Skeletal muscle satellite cell (primary cell): ENCODE results near the gene RAB11FIP4.

Source experiments
- H3K27me3 ChIP-seq: 2 replicates; pipeline ENCODE4 v1.7.0; 2013; ENCODE audit warnings: low read length; ENCODE audit not compliant: control insufficient read depth, insufficient read depth
- H3K36me3 ChIP-seq: 2 replicates; pipeline ENCODE4 v1.7.0; 2013; ENCODE audit warnings: mild to moderate bottlenecking, control low read depth, low read length; ENCODE audit not compliant: insufficient read depth
- H3K4me1 ChIP-seq: 2 replicates; pipeline ENCODE4 v1.7.0; 2013; ENCODE audit warnings: low read length; ENCODE audit not compliant: control insufficient read depth, insufficient read depth
- H3K4me2 ChIP-seq: 2 replicates; pipeline ENCODE4 v1.7.0; 2013; ENCODE audit warnings: mild to moderate bottlenecking, low read length
- H3K4me3 ChIP-seq: 2 replicates; pipeline ENCODE4 v1.7.0; 2013; ENCODE audit warnings: low read length
- H3K9ac ChIP-seq: 2 replicates; pipeline ENCODE4 v1.7.0; 2013; ENCODE audit warnings: mild to moderate bottlenecking, low read depth, low read length, moderate library complexity
- H3K9me3 ChIP-seq: replicated peaks from 2 replicates; pipeline ENCODE4 v1.7.0; 2013; ENCODE audit warnings: mild to moderate bottlenecking, control low read depth, low read length

Gene RAB11FIP4

GRCh38 chr17:31544186-31544585 lies 152.7 kb downstream of the RAB11FIP4 start:
- no peaks in the 10 kb centered on the region for H3K4me1 ChIP-seq
- no peaks in the 10 kb centered on the region for H3K36me3 ChIP-seq
- H3K9me3 ChIP-seq, result no peaks in the 10 kb centered on the region
- no peak overlapping the region for H3K4me3 ChIP-seq
- H3K27me3 ChIP-seq, result no peaks in the 10 kb centered on the region
- no peak overlapping the region for H3K9ac ChIP-seq
- H3K4me2 ChIP-seq, result no peak overlapping the region

- no peaks in the 10 kb centered on the region for H3K27me3 ChIP-seq
- no peak overlapping the region for H3K9ac ChIP-seq
- H3K4me1 ChIP-seq, result no peaks in the 10 kb centered on the region
- no peak overlapping the region for H3K4me2 ChIP-seq
- no peaks in the 10 kb centered on the region for H3K36me3 ChIP-seq
- H3K9me3 ChIP-seq, result no peaks in the 10 kb centered on the region
- no peak overlapping the region for H3K4me3 ChIP-seq
Observed at GRCh38 chr17:31546650-31547049, 155.2 kb downstream of the RAB11FIP4 start.

- peak overlapping the region; percentile 94 for H3K9ac ChIP-seq
- H3K4me2 ChIP-seq, result peak overlapping the region; percentile 98
- H3K4me3 ChIP-seq, result peak overlapping the region; percentile 95
- no peaks in the 10 kb centered on the region for H3K4me1 ChIP-seq
- no peaks in the 10 kb centered on the region for H3K27me3 ChIP-seq
- no peaks in the 10 kb centered on the region for H3K9me3 ChIP-seq
- H3K36me3 ChIP-seq, result no peaks in the 10 kb centered on the region
Observed at GRCh38 chr17:31548709-31549108, 157.2 kb downstream of the RAB11FIP4 start.

GRCh38 chr17:31549121-31549524 lies 157.6 kb downstream of the RAB11FIP4 start:
- no peaks in the 10 kb centered on the region for H3K9me3 ChIP-seq
- no peaks in the 10 kb centered on the region for H3K4me1 ChIP-seq
- H3K4me2 ChIP-seq, result peak overlapping the region; percentile 98
- no peaks in the 10 kb centered on the region for H3K27me3 ChIP-seq
- H3K36me3 ChIP-seq, result no peaks in the 10 kb centered on the region
- H3K9ac ChIP-seq, result peak overlapping the region; percentile 94
- H3K4me3 ChIP-seq, result peak overlapping the region; percentile 95

GRCh38 chr17:31549525-31550388 lies 158.3 kb downstream of the RAB11FIP4 start:
- H3K9ac ChIP-seq, result peak overlapping the region; percentile 94
- H3K9me3 ChIP-seq, result no peaks in the 10 kb centered on the region
- no peaks in the 10 kb centered on the region for H3K27me3 ChIP-seq
- peak overlapping the region; percentile 98 for H3K4me2 ChIP-seq
- H3K4me1 ChIP-seq, result no peaks in the 10 kb centered on the region
- no peaks in the 10 kb centered on the region for H3K36me3 ChIP-seq
- peak overlapping the region; percentile 95 for H3K4me3 ChIP-seq

- Histone ChIP-seq H3K36me3 (no peaks in the 10 kb centered on the region), H3K27me3 (no peaks in the 10 kb centered on the region), H3K4me1 (no peaks in the 10 kb centered on the region), H3K9me3 (no peaks in the 10 kb centered on the region), H3K9ac (peak overlapping the region; percentile 67), H3K4me3 (peak overlapping the region; percentile 95), H3K4me2 (peak overlapping the region; percentile 82)
Observed at GRCh38 chr17:31550389-31551056, 159.0 kb downstream of the RAB11FIP4 start.

GRCh38 chr17:31552568-31552967 lies 161.1 kb downstream of the RAB11FIP4 start:
- H3K4me2 ChIP-seq, result no peak overlapping the region
- no peaks in the 10 kb centered on the region for H3K9me3 ChIP-seq
- no peaks in the 10 kb centered on the region for H3K4me1 ChIP-seq
- no peak overlapping the region for H3K4me3 ChIP-seq
- H3K36me3 ChIP-seq, result no peaks in the 10 kb centered on the region
- no peaks in the 10 kb centered on the region for H3K27me3 ChIP-seq
- H3K9ac ChIP-seq, result no peak overlapping the region

- Histone ChIP-seq H3K4me3 (no peak overlapping the region), H3K36me3 (no peaks in the 10 kb centered on the region), H3K4me1 (peaks cover 5% of the 10 kb centered on the region), H3K4me2 (no peak overlapping the region), H3K9ac (no peak overlapping the region), H3K27me3 (no peaks in the 10 kb centered on the region), H3K9me3 (no peaks in the 10 kb centered on the region)
Observed at GRCh38 chr17:31553506-31553905, 162.0 kb downstream of the RAB11FIP4 start.

- Histone ChIP-seq H3K9me3 (no peaks in the 10 kb centered on the region), H3K9ac (no peak overlapping the region), H3K4me3 (no peak overlapping the region), H3K27me3 (no peaks in the 10 kb centered on the region), H3K4me1 (peaks cover 15% of the 10 kb centered on the region), H3K4me2 (no peak overlapping the region), H3K36me3 (no peaks in the 10 kb centered on the region)
Observed at GRCh38 chr17:31554930-31555329, 163.5 kb downstream of the RAB11FIP4 start.

- Histone ChIP-seq H3K9ac (no peak overlapping the region), H3K9me3 (no peaks in the 10 kb centered on the region), H3K4me3 (no peak overlapping the region), H3K4me1 (peaks cover 36% of the 10 kb centered on the region), H3K27me3 (no peaks in the 10 kb centered on the region), H3K36me3 (peaks cover under 1% of the 10 kb centered on the region), H3K4me2 (no peak overlapping the region)
Observed at GRCh38 chr17:31556969-31557645, 165.6 kb downstream of the RAB11FIP4 start.

- Histone ChIP-seq H3K9ac (peak overlapping the region; percentile 85), H3K36me3 (peaks cover 13% of the 10 kb centered on the region), H3K4me1 (peaks cover 38% of the 10 kb centered on the region), H3K27me3 (no peaks in the 10 kb centered on the region), H3K4me3 (peak overlapping the region; percentile 77), H3K9me3 (no peaks in the 10 kb centered on the region), H3K4me2 (peak overlapping the region; percentile 80)
Observed at GRCh38 chr17:31558748-31559583, 167.5 kb downstream of the RAB11FIP4 start.
